Kidney (tissue), 14 donors: ENCODE measurements around the gene SRD5A1. TPM values are rescaled to one million over a fixed set of nuclear protein-coding genes. Genes with fewer than 3 reads are reported as not detected.

Source experiments
- DNase-seq, 5 donors: peaks; one replicate each; pipeline ENCODE4 v3.0.0-alpha.2; 2013 to 2020
- FAIRE-seq: peaks from 2 replicates; lab custom pipeline; 2012; peaks lifted over from hg19 to GRCh38; lab: Jason Lieb, UNC
- H3K27ac ChIP-seq, 2 donors: one replicate each; pipeline ENCODE4 v1.7.0; 2013; ENCODE audit warnings: low read depth in 2 of 2, low read length in 2 of 2, inconsistent platforms in 1 of 2
- H3K27me3 ChIP-seq: one replicate; pipeline ENCODE4 v1.7.1; 2013; ENCODE audit warnings: low read length, inconsistent platforms; ENCODE audit not compliant: control insufficient read depth, insufficient read depth
- H3K36me3 ChIP-seq, 3 donors: one replicate each; pipeline versions ENCODE4 v1.7.0 to v1.7.1; 2013; ENCODE audit warnings: low read length in 3 of 3, control low read depth in 1 of 3, inconsistent platforms in 1 of 3; ENCODE audit not compliant: insufficient read depth in 3 of 3, control insufficient read depth in 2 of 3
- H3K4me1 ChIP-seq, 3 donors: one replicate each; pipeline versions ENCODE4 v1.7.0 to v1.7.1; 2013; ENCODE audit warnings: low read length in 3 of 3, inconsistent platforms in 1 of 3, low read depth in 1 of 3; ENCODE audit not compliant: control insufficient read depth in 2 of 3, insufficient read depth in 2 of 3
- H3K4me3 ChIP-seq, 3 donors: one replicate each; pipeline versions ENCODE4 v1.7.0 to v1.8.1; 2013; ENCODE audit warnings: low read length in 3 of 3, control low read depth in 1 of 3, inconsistent platforms in 1 of 3
- H3K9ac ChIP-seq, 3 donors: one replicate each; pipeline versions ENCODE4 v1.7.0 to v1.7.1; 2013; ENCODE audit warnings: low read length in 3 of 3, control low read depth in 1 of 3, inconsistent platforms in 1 of 3
- H3K9me3 ChIP-seq, 3 donors: one replicate each; pipeline versions ENCODE4 v1.7.0 to v1.7.1; 2013; ENCODE audit warnings: low read length in 3 of 3, control low read depth in 1 of 3, inconsistent platforms in 1 of 3; ENCODE audit not compliant: control insufficient read depth in 2 of 3, insufficient read depth in 1 of 3
- intact Hi-C: fragments of 100-400 bp; cut with DNase I; formaldehyde crosslinking; loops from one replicate; pipeline ENCODE4 v1.11.1; 2022
- polyA plus RNA-seq: library from polyadenylated mRNA; stranded (reverse); fragments of 350-450 nt; fragmentation: Illumina TruSeq; extraction: RNeasy Lipid Tissue Mini Kit (QIAGEN cat#74804); gene quantifications from one replicate; pipeline ENCODE4 v1.2.3, GENCODE V29; 2014; ENCODE audit warnings: low read depth, low replicate concordance; ENCODE audit not compliant: insufficient read depth
- total RNA-seq: library from RNA; stranded (reverse); fragmentation: NEBNext Ultra II Directional; extraction: Animal tissue kit (Norgen Biotek cat#: 25700); gene quantifications from one replicate; pipeline ENCODE4 v1.2.1, GENCODE V29; 2021
- TF ChIP-seq, protein P1 (sequence below): IDR thresholded peaks from 3 replicates; pipeline ENCODE4 v1.5.1; 2012; ENCODE audit warnings: mild to moderate bottlenecking, moderate library complexity, borderline replicate concordance; ENCODE audit not compliant: insufficient read depth; ENCODE audit errors: extremely low read depth
- donor health status: control.
- donor health status: control.
- donor health status: control.
- donor health status: control.
- donor health status: control.
- donor health status: DM: yes; HTN: yes; CAD: no.
- donor health status: Normal renal cell carcinoma (clear cell type).

Gene SRD5A1
- total and polyA plus RNA-seq, 2 donors from 2014 or later = 6.5 to 13.1 TPM

DNA sequence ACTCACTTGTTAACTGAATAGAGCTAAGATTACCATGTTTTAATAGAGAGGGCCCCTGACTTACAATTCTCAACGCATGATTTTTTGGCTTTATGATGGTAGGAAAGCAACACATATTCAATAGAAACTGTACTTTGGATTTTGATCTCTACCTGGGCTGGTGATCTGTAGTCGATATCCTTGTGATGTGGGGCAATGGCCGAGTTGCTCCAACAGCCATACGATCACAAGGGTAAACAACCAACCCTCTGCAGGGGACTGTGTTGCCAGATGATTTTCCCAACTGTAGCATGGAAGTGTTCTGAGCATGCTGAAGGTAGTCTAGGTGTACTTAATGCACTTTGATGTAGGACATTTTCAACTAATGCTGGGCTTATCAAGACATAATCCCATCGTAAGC lies 36.9 kb upstream of the SRD5A1 start:
- Histone ChIP-seq H3K9me3 (no peaks in the 10 kb centered on the region), H3K27ac (no peak overlapping the region), H3K36me3 (peaks cover 2 to 18% (median 15%) of the 10 kb centered on the region in 3 donors), H3K4me1 (no peaks in the 10 kb centered on the region), H3K4me3 (no peak overlapping the region), H3K9ac (no peak overlapping the region), H3K27me3 (no peaks in the 10 kb centered on the region)
- TF ChIP-seq, protein P1, sequence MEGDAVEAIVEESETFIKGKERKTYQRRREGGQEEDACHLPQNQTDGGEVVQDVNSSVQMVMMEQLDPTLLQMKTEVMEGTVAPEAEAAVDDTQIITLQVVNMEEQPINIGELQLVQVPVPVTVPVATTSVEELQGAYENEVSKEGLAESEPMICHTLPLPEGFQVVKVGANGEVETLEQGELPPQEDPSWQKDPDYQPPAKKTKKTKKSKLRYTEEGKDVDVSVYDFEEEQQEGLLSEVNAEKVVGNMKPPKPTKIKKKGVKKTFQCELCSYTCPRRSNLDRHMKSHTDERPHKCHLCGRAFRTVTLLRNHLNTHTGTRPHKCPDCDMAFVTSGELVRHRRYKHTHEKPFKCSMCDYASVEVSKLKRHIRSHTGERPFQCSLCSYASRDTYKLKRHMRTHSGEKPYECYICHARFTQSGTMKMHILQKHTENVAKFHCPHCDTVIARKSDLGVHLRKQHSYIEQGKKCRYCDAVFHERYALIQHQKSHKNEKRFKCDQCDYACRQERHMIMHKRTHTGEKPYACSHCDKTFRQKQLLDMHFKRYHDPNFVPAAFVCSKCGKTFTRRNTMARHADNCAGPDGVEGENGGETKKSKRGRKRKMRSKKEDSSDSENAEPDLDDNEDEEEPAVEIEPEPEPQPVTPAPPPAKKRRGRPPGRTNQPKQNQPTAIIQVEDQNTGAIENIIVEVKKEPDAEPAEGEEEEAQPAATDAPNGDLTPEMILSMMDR = no peak
- FAIRE-seq = no peak
- intact Hi-C loops = no loop called here
- DNase-seq = no peak

DNA sequence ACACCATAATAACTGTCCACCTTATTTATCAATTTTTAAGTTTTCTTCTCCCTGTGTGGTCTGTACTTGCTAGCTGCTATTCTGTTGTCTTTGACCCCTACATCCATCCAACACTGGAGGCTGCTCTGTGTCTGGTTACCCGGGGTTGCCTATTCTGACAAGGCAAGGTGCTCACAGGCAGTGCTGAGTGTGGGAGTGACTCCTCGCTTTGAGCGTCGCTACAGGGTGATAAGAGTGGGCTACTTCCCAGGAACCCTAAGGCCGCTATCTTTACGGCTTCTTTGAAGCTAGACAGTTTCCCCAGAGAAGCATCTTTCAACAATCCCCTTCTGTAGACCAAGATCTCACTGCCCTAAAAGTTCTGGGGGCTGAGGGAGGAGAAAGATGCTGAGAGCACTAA lies 35.7 kb upstream of the SRD5A1 start:
- Histone ChIP-seq H3K36me3 (peaks cover 2 to 27% (median 27%) of the 10 kb centered on the region in 3 donors), H3K27ac (no peak overlapping the region)

DNA sequence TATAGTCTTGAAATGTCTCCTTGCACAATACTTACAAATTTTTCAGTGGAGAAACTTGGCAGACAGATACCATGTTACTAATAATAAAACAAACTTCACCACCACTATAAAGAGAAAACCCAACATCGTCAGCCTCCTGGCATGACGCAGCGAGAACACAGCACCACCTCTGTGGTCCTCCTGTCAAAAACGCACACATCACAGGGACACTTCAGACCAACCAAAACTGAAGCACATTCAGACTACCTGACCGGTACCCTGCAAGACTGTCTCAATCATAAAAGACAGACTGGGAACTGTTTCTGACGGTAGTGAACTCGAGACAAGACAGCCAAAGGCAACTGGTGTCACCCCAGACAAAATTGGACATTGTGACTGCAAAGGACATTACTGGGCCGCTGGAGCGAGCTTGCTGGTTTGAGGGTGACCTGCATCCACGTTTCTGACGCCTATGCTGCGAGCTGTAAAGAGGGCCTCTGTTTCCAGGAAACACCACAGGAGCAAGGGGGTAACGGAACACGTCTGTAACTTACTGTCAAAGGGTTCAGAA lies 34.8 kb upstream of the SRD5A1 start:
- peaks cover 2 to 33% (median 30%) of the 10 kb centered on the region in 3 donors for H3K36me3 ChIP-seq
- no peaks in the 10 kb centered on the region for H3K9me3 ChIP-seq
- H3K27me3 ChIP-seq = no peaks in the 10 kb centered on the region
- H3K4me3 ChIP-seq = no peak overlapping the region
- intact Hi-C loops = no loop called here
- TF ChIP-seq, protein P1 = no peak
- no peaks in the 10 kb centered on the region for H3K4me1 ChIP-seq
- H3K27ac ChIP-seq = no peak overlapping the region
- no peak for FAIRE-seq
- H3K9ac ChIP-seq = no peak overlapping the region
- DNase-seq = no peak

More for the DNA sequence above, 35.7 kb upstream of the SRD5A1 start:
- H3K9me3 ChIP-seq = no peaks in the 10 kb centered on the region
- intact Hi-C loops = no loop called here
- no peak overlapping the region for H3K9ac ChIP-seq
- DNase-seq = no peak
- no peaks in the 10 kb centered on the region for H3K4me1 ChIP-seq
- H3K4me3 ChIP-seq = no peak overlapping the region
- TF ChIP-seq, protein P1 = no peak
- no peaks in the 10 kb centered on the region for H3K27me3 ChIP-seq
- FAIRE-seq = no peak

DNA sequence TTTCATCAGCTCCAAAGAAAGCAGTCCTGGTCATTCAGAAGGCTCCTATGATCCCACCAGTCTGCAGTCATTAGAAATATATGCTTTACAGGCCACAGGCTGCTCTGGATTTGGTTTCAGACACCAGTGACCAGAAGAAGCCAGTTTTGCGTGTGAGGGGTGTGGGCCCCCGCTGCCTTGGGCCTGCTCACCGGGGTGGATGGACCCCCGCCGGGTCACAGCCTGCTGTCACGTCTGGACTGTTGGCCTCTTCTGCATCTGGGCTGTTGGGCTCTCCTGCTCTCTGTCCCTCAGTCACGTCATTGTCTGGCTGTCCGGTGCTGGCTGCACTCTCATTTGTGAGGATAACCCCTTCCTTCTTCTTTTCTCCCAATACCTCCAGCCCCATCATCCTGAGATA lies 33.5 kb upstream of the SRD5A1 start:
- DNase-seq = no peak
- intact Hi-C loops = no loop called here
- FAIRE-seq = no peak
- no peaks in the 10 kb centered on the region for H3K9me3 ChIP-seq
- peaks cover 2 to 41% (median 36%) of the 10 kb centered on the region in 3 donors for H3K36me3 ChIP-seq
- no peaks in the 10 kb centered on the region for H3K4me1 ChIP-seq
- TF ChIP-seq, protein P1 = no peak
- H3K9ac ChIP-seq = no peak overlapping the region
- no peaks in the 10 kb centered on the region for H3K27me3 ChIP-seq
- H3K27ac ChIP-seq = no peak overlapping the region
- H3K4me3 ChIP-seq = no peak overlapping the region
